Neural progenitor cell (in vitro differentiated cells): ENCODE data around the gene PDGFB.

Experiments used
- CTCF ChIP-seq: fragments of 200-600 bp; sonication (generic); IDR thresholded peaks from 2 replicates; pipeline ENCODE4 v1.5.1; 2017; ENCODE audit warnings: antibody characterized with exemption, mild to moderate bottlenecking
- EZH2 ChIP-seq: fragments of 200-600 bp; sonication (generic); IDR thresholded peaks from 2 replicates; pipeline ENCODE4 v1.6.1; 2017; ENCODE audit warnings: antibody characterized with exemption, mild to moderate bottlenecking, moderate library complexity
- EZH2phosphoT487 ChIP-seq: fragments of 200-600 bp; sonication (generic); IDR thresholded peaks from 2 replicates; pipeline ENCODE4 v1.6.1; 2017; ENCODE audit warnings: antibody characterized with exemption

GRCh38 chr22:39215426-39216142 is 29.2 kb downstream of the PDGFB start:
- TF ChIP-seq CTCF: peak; percentile 53
- TF ChIP-seq EZH2: no peak
- TF ChIP-seq EZH2phosphoT487: no peak
